Activated T-helper 2 cell treated with anti-CD3 and anti-CD28 coated beads, Interferon-gamma antibody, Interleukin-2, Interleukin-4, amounts not matched to agents 10 μg/mL and 5 μg/mL and 100 μg/mL, durations not matched to agents 14 hours and 24 hours and 36 hours (primary cell): Measurements from ENCODE around the gene RARRES1. TPM values are rescaled to one million over a fixed set of nuclear protein-coding genes. Genes with fewer than 3 reads are reported as not detected.

ENCODE experiments used
- DNase-seq: peaks from one replicate; pipeline ENCODE4 v3.0.0; 2021; ENCODE audit warnings: low spot score
- H3K27ac Mint-ChIP-seq: one replicate; pipeline ENCODE4 v1.8.0; 2021; ENCODE audit warnings: mixed read lengths
- H3K27me3 Mint-ChIP-seq: one replicate; pipeline ENCODE4 v1.8.0; 2021; ENCODE audit warnings: low read depth, mixed read lengths
- H3K36me3 Mint-ChIP-seq: one replicate; pipeline ENCODE4 v1.8.0; 2021; ENCODE audit warnings: low read depth, mixed read lengths
- H3K4me1 Mint-ChIP-seq: one replicate; pipeline ENCODE4 v1.8.0; 2021; ENCODE audit warnings: low read depth, mixed read lengths
- H3K4me3 Mint-ChIP-seq: one replicate; pipeline ENCODE4 v1.8.0; 2021; ENCODE audit warnings: low read depth, mild to moderate bottlenecking, moderate library complexity, mixed read lengths
- H3K9me3 Mint-ChIP-seq: one replicate; pipeline ENCODE4 v1.8.0; 2021; ENCODE audit warnings: mixed read lengths
- intact Hi-C: fragments of 100-400 bp; cut with micrococcal nuclease; formaldehyde crosslinking; loops from one replicate; pipeline ENCODE4 v1.15.1; 2023
- total RNA-seq: library from RNA; stranded (reverse); gene quantifications from 2 replicates; pipeline ENCODE4 v1.2.3, GENCODE V29; 2022

Gene RARRES1
- total RNA-seq, 1 donor from 2014 or later = 0.21 TPM

GRCh38 chr3:158771577-158771976, 39.3 kb upstream of the RARRES1 start:
- intact Hi-C loops = no loop called here
- no peaks in the 10 kb centered on the region for H3K9me3 Mint-ChIP-seq
- no peak overlapping the region for H3K4me3 Mint-ChIP-seq
- H3K27ac Mint-ChIP-seq = no peak overlapping the region
- no peaks in the 10 kb centered on the region for H3K27me3 Mint-ChIP-seq
- H3K4me1 Mint-ChIP-seq = peaks cover 7% of the 10 kb centered on the region
- no peaks in the 10 kb centered on the region for H3K36me3 Mint-ChIP-seq
- no peak for DNase-seq

- peaks cover 7% of the 10 kb centered on the region for H3K4me1 Mint-ChIP-seq
- no peaks in the 10 kb centered on the region for H3K36me3 Mint-ChIP-seq
- H3K27me3 Mint-ChIP-seq = no peaks in the 10 kb centered on the region
- H3K9me3 Mint-ChIP-seq = no peaks in the 10 kb centered on the region
- DNase-seq = no peak
- H3K27ac Mint-ChIP-seq = no peak overlapping the region
- intact Hi-C loops = no loop called here
- no peak overlapping the region for H3K4me3 Mint-ChIP-seq
Measured at GRCh38 chr3:158770741-158771350, 38.6 kb upstream of the RARRES1 start.

- no peak overlapping the region for H3K27ac Mint-ChIP-seq
Measured at GRCh38 chr3:158769952-158770740, 37.9 kb upstream of the RARRES1 start.

GRCh38 chr3:158769549-158769948, 37.3 kb upstream of the RARRES1 start:
- intact Hi-C loops = no loop called here
- Mint-ChIP-seq H3K27me3 (no peaks in the 10 kb centered on the region), H3K4me1 (peaks cover 5% of the 10 kb centered on the region), H3K27ac (no peak overlapping the region), H3K9me3 (no peaks in the 10 kb centered on the region), H3K36me3 (no peaks in the 10 kb centered on the region), H3K4me3 (no peak overlapping the region)
- no peak for DNase-seq

More at GRCh38 chr3:158769952-158770740, 37.9 kb upstream of the RARRES1 start:
- no peak for DNase-seq
- Mint-ChIP-seq H3K9me3 (no peaks in the 10 kb centered on the region), H3K27me3 (no peaks in the 10 kb centered on the region), H3K36me3 (no peaks in the 10 kb centered on the region), H3K4me1 (peaks cover 5% of the 10 kb centered on the region), H3K4me3 (no peak overlapping the region)
- intact Hi-C loops = no loop called here

GRCh38 chr3:158768881-158769543, 36.8 kb upstream of the RARRES1 start:
- intact Hi-C loops = no loop called here
- Mint-ChIP-seq H3K4me3 (no peak overlapping the region), H3K9me3 (no peaks in the 10 kb centered on the region), H3K27ac (no peak overlapping the region), H3K4me1 (peaks cover 5% of the 10 kb centered on the region), H3K27me3 (no peaks in the 10 kb centered on the region), H3K36me3 (no peaks in the 10 kb centered on the region)
- no peak for DNase-seq

- Mint-ChIP-seq H3K4me1 (peaks cover 5% of the 10 kb centered on the region), H3K27me3 (no peaks in the 10 kb centered on the region), H3K27ac (no peak overlapping the region), H3K36me3 (no peaks in the 10 kb centered on the region), H3K9me3 (no peaks in the 10 kb centered on the region), H3K4me3 (no peak overlapping the region)
- intact Hi-C loops = no loop called here
- DNase-seq = no peak
Measured at GRCh38 chr3:158768361-158768787, 36.1 kb upstream of the RARRES1 start.

- no peaks in the 10 kb centered on the region for H3K9me3 Mint-ChIP-seq
- no peaks in the 10 kb centered on the region for H3K36me3 Mint-ChIP-seq
- intact Hi-C loops = no loop called here
- no peaks in the 10 kb centered on the region for H3K27me3 Mint-ChIP-seq
- DNase-seq = no peak
- H3K4me3 Mint-ChIP-seq = no peak overlapping the region
- no peak overlapping the region for H3K27ac Mint-ChIP-seq
- H3K4me1 Mint-ChIP-seq = no peaks in the 10 kb centered on the region
Measured at GRCh38 chr3:158766364-158766763, 34.1 kb upstream of the RARRES1 start.

- Mint-ChIP-seq H3K36me3 (no peaks in the 10 kb centered on the region), H3K4me1 (no peaks in the 10 kb centered on the region), H3K27ac (no peak overlapping the region), H3K9me3 (no peaks in the 10 kb centered on the region), H3K4me3 (no peak overlapping the region), H3K27me3 (no peaks in the 10 kb centered on the region)
- DNase-seq = no peak
- intact Hi-C loops = no loop called here
Measured at GRCh38 chr3:158765518-158766205, 33.4 kb upstream of the RARRES1 start.

- H3K36me3 Mint-ChIP-seq = no peaks in the 10 kb centered on the region
- no peak for DNase-seq
- H3K27me3 Mint-ChIP-seq = no peaks in the 10 kb centered on the region
- no peaks in the 10 kb centered on the region for H3K9me3 Mint-ChIP-seq
- no peak overlapping the region for H3K27ac Mint-ChIP-seq
- intact Hi-C loops = no loop called here
- H3K4me3 Mint-ChIP-seq = no peak overlapping the region
- H3K4me1 Mint-ChIP-seq = no peaks in the 10 kb centered on the region
Measured at GRCh38 chr3:158763421-158763820, 31.2 kb upstream of the RARRES1 start.

- no peaks in the 10 kb centered on the region for H3K27me3 Mint-ChIP-seq
- H3K4me1 Mint-ChIP-seq = no peaks in the 10 kb centered on the region
- intact Hi-C loops = no loop called here
- no peaks in the 10 kb centered on the region for H3K36me3 Mint-ChIP-seq
- H3K9me3 Mint-ChIP-seq = no peaks in the 10 kb centered on the region
- no peak for DNase-seq
- H3K4me3 Mint-ChIP-seq = no peak overlapping the region
- H3K27ac Mint-ChIP-seq = no peak overlapping the region
Measured at GRCh38 chr3:158762701-158763100, 30.4 kb upstream of the RARRES1 start.

GRCh38 chr3:158761350-158761749, 29.1 kb upstream of the RARRES1 start:
- H3K4me1 Mint-ChIP-seq = no peaks in the 10 kb centered on the region
- no peak overlapping the region for H3K27ac Mint-ChIP-seq
- no peak overlapping the region for H3K4me3 Mint-ChIP-seq
- intact Hi-C loops = no loop called here
- H3K36me3 Mint-ChIP-seq = no peaks in the 10 kb centered on the region
- no peaks in the 10 kb centered on the region for H3K9me3 Mint-ChIP-seq
- DNase-seq = no peak
- H3K27me3 Mint-ChIP-seq = no peaks in the 10 kb centered on the region

GRCh38 chr3:158755421-158755820, 23.2 kb upstream of the RARRES1 start:
- no peak overlapping the region for H3K4me3 Mint-ChIP-seq
- no peaks in the 10 kb centered on the region for H3K9me3 Mint-ChIP-seq
- no peak overlapping the region for H3K27ac Mint-ChIP-seq
- H3K4me1 Mint-ChIP-seq = no peaks in the 10 kb centered on the region
- no peak for DNase-seq
- no peaks in the 10 kb centered on the region for H3K27me3 Mint-ChIP-seq
- intact Hi-C loops = no loop called here
- H3K36me3 Mint-ChIP-seq = no peaks in the 10 kb centered on the region

GRCh38 chr3:158753854-158754253, 21.6 kb upstream of the RARRES1 start:
- intact Hi-C loops = no loop called here
- H3K27me3 Mint-ChIP-seq = no peaks in the 10 kb centered on the region

More at GRCh38 chr3:158753854-158754253, 21.6 kb upstream of the RARRES1 start:
- Mint-ChIP-seq H3K4me1 (no peaks in the 10 kb centered on the region), H3K9me3 (no peaks in the 10 kb centered on the region), H3K36me3 (no peaks in the 10 kb centered on the region), H3K27ac (no peak overlapping the region), H3K4me3 (no peak overlapping the region)
- DNase-seq = no peak
